NB4 (cell line): ENCODE measurements around the gene ENOX1.
A peak's percentile ranks its signal among the peaks of the same experiment; 100 is the strongest.

Experiments used
- DNase-seq: peaks from one replicate; pipeline ENCODE4 v3.0.0; 2010; ENCODE audit warnings: low read depth
- H3K4me3 ChIP-seq: one replicate; pipeline ENCODE4 v1.5.1; 2011; ENCODE audit warnings: mild to moderate bottlenecking, low read depth, low read length, moderate library complexity
- MAX ChIP-seq: IDR thresholded peaks from 2 replicates; pipeline ENCODE4 v1.6.1; 2011; ENCODE audit warnings: low read depth, low read length
- MYC ChIP-seq: IDR thresholded peaks from 2 replicates; pipeline ENCODE4 v1.6.1; 2011; ENCODE audit warnings: low read depth, low read length
- POLR2A ChIP-seq: IDR thresholded peaks from 2 replicates; pipeline ENCODE4 v1.6.1; 2011; ENCODE audit warnings: mild to moderate bottlenecking; ENCODE audit not compliant: insufficient read length; ENCODE audit errors: extremely low read depth
- TF ChIP-seq, protein P1 (sequence below): IDR thresholded peaks from one replicate; pipeline ENCODE4 v1.5.1; 2012; ENCODE audit warnings: low read depth, low read length

Gene ENOX1

GRCh38 chr13:43379738-43380137 lies 407.0 kb downstream of the ENOX1 start:
- no peak for DNase-seq
- TF ChIP-seq, protein P1, sequence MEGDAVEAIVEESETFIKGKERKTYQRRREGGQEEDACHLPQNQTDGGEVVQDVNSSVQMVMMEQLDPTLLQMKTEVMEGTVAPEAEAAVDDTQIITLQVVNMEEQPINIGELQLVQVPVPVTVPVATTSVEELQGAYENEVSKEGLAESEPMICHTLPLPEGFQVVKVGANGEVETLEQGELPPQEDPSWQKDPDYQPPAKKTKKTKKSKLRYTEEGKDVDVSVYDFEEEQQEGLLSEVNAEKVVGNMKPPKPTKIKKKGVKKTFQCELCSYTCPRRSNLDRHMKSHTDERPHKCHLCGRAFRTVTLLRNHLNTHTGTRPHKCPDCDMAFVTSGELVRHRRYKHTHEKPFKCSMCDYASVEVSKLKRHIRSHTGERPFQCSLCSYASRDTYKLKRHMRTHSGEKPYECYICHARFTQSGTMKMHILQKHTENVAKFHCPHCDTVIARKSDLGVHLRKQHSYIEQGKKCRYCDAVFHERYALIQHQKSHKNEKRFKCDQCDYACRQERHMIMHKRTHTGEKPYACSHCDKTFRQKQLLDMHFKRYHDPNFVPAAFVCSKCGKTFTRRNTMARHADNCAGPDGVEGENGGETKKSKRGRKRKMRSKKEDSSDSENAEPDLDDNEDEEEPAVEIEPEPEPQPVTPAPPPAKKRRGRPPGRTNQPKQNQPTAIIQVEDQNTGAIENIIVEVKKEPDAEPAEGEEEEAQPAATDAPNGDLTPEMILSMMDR, result no peak
- TF ChIP-seq MYC (no peak), POLR2A (no peak), MAX (no peak)

GRCh38 chr13:43377973-43378372 lies 408.8 kb downstream of the ENOX1 start:
- no peak for TF ChIP-seq MAX
- TF ChIP-seq MYC, result no peak
- TF ChIP-seq, protein P1, result no peak
- no peak for TF ChIP-seq POLR2A
- no peak overlapping the region for H3K4me3 ChIP-seq
- no peak for DNase-seq

More at GRCh38 chr13:43379738-43380137, 407.0 kb downstream of the ENOX1 start:
- no peak overlapping the region for H3K4me3 ChIP-seq

GRCh38 chr13:43377149-43377548 lies 409.6 kb downstream of the ENOX1 start:
- no peak for DNase-seq

DNA sequence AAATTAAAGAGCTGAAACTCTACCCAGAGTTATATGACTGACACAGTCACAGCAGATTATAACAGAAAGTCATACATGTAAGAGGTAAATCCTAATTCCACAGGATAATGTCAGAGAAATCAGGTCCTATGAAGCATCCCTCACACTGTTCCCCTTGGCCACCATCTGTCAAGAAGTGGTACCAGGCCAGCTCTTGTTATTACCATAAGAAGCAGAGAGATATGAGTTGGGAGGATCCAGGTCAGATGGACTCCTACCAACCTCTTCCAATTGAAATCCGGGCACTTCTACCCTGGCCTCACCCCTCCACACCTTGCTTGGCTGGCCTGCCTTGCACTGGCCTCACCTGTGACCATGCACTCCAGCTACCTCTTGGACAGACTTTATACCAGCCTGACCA lies 410.2 kb downstream of the ENOX1 start:
- TF ChIP-seq, protein P1, result no peak
- no peak for TF ChIP-seq POLR2A
- TF ChIP-seq MAX, result no peak
- TF ChIP-seq MYC, result no peak
- no peak for DNase-seq
- H3K4me3 ChIP-seq, result no peak overlapping the region

More at GRCh38 chr13:43377149-43377548, 409.6 kb downstream of the ENOX1 start:
- TF ChIP-seq MAX (no peak), POLR2A (no peak), MYC (no peak)
- no peak overlapping the region for H3K4me3 ChIP-seq

DNA sequence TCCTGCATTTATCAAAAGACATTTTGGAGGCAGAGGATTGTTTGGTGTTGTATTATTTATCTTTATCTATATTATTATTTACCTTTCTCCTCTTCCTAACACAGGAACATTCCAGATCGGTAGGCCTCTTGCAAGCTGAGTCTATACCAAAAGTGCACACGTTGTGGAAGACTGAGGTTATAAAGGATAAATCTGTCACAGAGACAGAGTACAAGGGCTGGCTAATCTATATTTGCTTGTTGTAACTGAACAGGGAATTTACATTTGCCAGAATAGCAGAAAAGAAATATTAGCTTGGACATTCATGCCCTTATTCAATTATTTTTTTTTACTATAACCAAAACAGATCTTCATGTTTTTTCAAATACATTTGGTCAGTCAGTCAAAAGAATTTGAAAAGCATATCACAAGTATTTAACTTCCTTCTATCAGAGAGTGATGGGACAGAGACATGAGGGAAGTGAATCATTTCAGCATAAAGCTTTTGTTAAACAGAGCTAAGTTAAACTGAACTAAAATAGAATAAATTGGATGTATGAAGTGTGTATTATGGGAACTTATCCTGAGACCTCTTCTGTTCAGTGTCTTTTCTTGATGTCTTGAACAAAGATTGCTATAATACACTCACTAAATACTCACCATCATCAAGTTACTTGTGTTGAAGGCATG lies 410.8 kb downstream of the ENOX1 start:
- TF ChIP-seq, protein P1, result no peak
- TF ChIP-seq POLR2A, result no peak
- no peak for TF ChIP-seq MAX
- no peak for TF ChIP-seq MYC
- H3K4me3 ChIP-seq, result no peak overlapping the region
- DNase-seq, result no peak

DNA sequence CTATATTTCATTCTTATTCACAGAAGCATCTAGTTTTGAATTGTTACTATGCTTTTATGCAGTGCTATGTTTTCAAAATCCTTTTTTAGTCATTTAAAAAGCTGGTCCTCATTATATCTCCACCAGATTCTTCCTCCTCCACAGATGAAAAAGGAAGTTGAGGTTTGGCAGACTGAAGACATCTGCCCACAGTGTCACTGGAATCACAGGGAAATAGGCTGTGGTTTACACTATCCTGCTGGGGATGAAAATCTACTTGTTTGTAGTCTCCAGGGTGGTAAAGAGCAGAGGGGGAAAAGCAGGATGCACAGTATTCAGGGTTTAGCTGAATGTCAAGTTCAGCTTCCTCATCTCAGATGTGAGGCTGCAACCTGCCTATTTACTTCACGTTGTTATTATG lies 412.2 kb downstream of the ENOX1 start:
- DNase-seq, result peak; percentile 63
- H3K4me3 ChIP-seq, result no peak overlapping the region
- TF ChIP-seq MYC (no peak), POLR2A (no peak), MAX (no peak)
- TF ChIP-seq, protein P1, result no peak
